CD1c-positive myeloid dendritic cell (primary cell): ENCODE measurements around the gene MAP2.

Source experiments
- DNase-seq: peaks from one replicate; pipeline ENCODE4 v3.0.0-alpha.2; 2016; ENCODE audit errors: extremely low spot score

Gene MAP2

DNA sequence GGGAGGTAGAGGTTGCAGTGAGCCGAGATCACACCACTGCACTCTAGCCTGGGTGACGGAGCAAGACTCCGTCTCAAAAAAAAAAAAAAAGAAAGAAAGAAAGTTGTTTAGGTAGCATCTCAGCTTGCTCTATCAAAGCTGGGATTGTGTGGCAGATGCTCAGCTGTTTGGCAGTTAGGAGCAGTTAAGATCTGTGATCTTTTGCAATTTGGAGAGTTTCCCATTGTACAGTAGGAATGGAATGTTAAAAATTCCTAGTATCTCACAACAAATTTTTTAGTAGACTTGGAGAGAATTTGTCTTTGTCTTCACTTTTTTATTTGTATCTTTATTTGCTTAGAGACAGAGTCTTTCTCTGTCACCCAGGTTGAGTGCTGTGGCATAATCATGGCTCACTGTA is 224.9 kb downstream of the MAP2 start:
- DNase-seq: no peak

DNA sequence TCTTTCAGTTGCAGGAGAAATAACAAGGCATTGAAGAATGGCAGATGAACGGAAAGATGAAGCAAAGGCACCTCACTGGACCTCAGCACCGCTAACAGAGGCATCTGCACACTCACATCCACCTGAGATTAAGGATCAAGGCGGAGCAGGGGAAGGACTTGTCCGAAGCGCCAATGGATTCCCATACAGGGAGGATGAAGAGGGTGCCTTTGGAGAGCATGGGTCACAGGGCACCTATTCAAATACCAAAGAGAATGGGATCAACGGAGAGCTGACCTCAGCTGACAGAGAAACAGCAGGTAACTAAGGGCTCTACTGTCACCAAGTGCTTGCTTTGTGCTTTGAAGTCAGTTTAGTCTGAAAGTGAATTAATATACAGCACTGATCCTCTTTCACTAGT is 229.3 kb downstream of the MAP2 start:
- no peak for DNase-seq

DNA sequence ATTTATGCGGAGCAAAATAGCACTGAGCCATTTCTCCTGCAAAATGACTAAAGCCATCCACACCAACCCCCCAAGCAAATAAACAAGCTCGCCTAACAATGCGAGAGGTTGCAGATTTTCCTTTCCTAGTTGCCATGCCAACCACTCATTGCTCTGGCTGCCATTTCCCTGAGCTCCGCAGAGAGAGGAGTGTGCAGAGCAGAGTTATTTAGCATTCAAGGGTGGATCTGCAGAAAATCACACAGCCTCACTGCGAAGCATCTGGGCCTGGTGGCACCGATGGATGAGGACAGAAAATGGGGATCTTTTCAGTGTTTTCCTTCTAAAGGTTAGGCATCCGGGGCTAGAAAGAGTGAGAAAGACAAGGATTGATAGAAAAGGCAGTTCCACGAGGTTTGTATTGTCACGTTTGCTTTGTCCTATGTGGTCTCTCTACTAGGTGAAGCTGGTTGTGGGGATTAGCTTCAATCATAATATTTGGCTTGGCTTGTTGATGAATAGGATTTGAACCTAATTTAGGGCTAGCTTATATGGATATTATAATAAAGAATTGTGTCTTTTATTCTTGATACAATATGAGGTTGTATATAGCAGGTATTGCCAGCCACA is 237.5 kb downstream of the MAP2 start:
- no peak for DNase-seq

DNA sequence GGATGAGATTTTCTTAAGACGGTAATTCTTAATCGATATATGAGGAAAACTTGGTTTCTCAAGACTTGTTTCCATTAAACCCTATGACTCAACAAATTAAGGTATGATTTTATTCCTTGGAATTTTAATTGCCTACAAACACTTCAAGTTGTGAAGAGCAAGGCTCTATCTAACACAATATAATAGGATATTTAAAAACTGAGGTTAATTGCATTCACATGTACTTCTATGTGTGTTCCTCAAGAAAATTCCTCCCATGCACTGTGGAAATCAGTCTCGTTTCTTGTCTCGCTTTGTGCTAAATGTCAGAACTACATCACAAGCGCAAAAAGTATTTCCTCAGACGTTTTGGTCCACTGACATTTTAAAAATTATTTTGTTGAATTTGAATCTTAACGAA is 238.2 kb downstream of the MAP2 start:
- DNase-seq: no peak

DNA sequence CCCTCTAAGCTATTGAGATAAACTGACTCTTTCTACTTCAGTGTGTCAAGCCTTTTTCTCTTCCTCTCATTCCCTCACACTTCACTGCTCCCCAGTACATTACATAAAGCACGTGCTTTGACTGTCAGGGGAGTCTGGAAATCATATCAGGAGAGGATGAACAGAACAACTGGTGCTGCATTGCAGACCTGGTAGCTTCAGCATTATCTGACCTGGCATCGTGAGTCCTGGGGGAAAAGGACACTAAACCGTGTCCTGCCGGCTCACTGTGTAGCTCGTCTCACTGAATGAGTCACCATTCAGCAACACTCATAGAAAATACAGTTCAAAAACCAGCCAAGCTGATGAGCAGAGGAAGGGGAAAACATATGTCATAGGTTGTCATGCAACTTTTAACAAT is 239.3 kb downstream of the MAP2 start:
- no peak for DNase-seq

DNA sequence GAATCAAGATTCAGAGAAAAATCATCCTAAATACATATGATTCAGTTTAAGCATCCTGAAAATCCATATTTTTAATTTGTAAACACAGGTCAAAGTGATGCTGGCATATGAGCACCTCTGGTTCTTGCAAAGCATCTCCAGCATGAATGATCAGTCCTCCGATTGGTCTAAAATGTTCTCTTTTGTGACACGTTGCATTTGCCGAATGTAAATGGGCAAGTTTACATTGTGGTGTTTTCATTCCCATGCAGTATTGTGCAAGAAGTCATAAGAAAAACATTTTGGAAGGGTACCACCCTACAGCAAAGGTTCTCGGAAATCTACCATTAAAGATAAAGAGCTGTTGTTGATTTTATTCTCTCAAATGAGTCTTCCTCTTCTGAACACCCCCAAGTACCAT is 239.8 kb downstream of the MAP2 start:
- DNase-seq: no peak

DNA sequence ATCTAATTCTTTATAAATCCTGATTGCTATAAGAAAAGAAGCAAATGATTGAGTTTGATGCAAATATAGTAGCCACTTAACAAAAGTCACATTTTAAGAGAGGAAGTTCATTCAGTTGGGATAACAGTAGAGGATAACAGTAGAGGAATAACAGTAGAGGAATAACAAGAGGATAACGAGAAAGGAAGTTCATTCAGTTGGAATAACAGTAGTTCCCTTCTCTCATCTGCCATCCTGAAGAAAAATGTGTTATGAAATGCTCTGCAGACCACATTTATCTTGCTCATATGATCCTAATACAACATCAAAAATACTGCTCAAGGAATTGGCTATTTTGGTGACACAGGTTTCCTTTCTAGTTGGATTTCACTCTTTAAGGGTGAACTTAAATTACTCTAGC is 242.4 kb downstream of the MAP2 start:
- no peak for DNase-seq

DNA sequence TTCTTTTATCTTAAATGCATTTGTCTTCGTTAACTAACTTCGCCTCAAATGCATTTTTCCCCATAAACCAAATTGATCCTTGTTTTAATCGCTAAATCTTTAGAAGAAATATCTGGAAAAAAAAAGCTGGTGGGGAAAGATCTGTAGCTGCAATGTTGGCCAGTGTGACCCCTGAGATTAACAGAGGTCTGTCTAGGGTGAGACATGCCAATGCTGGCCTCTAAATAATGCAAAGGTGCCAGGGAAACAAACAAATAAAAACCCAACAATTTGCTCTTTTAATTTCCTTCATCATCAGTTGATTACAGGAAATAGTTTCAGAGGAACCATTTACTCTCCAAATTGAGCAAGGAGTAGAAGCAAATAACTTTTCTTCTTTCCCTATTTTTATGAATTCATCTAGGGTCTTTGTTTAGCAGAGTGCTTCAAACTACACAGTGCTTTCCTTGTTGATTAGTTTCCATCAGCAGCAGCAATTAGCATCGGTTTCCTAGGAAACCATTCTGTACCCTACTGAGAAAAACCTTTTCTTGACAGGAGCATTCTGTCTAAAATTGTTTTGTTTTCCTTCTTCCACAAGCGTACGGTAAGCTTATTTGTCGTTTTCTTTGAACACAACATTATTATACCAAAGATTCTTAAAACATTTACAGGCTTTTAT is 247.3 kb downstream of the MAP2 start:
- DNase-seq: no peak

DNA sequence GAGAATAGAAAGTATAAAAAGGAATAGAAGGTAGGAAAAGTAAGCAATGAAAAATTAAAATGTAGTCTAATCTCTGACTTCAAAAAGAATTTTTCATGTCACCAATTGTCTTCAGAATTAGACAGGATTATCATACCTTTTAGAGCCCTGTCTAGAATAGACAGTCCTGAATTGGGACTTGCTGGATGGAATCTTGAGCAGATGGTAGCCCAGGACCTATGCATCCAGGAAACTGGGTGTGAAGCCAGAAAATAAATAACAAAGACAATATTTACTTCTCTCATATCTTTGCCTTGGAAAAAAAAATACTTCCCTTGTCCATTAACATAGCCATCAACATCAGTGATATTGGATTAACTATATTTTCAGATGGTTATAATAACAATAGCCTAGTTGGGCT is 250.0 kb downstream of the MAP2 start:
- DNase-seq: no peak

DNA sequence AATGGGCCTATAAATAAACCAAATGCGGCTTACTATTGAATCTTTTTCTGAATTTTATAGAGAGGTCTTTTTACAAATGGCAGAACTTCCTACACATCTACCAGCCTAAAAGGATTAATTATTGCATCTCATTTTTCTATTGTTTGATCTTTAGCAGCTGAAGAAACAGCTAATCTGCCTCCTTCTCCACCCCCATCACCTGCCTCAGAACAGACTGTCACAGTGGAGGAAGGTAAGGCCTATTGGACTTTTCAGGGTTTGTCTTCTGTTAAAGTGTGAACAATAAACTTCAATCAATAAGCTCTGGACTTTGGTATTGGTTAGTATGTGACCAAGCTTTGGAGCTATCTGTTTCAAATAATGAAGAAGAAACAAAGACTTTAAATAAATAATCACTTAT is 256.7 kb downstream of the MAP2 start:
- DNase-seq: no peak

DNA sequence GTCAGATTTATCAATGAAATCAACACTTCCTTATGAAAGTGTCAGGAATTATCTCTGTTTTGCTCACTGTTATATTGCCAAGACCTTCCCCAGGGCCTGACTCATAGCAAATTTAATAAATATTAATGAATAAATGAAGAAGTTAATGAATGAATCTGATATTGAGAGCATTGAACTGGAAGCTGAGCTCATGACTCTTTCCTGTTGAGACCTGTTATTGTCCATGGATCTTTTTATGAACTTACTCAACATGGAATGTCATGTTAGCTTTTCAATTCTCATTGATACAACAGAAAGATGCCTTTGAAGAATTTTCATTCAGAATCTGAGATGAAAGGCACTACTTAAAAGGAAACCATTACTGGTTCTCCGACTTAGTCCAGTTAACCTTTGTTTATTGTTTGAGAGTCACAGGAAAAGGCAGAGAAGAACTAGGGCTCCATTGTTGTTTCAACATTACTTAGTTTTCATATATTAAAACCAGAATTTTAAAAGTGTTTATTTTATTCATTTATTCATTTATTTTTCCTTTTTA is 257.4 kb downstream of the MAP2 start:
- no peak for DNase-seq

DNA sequence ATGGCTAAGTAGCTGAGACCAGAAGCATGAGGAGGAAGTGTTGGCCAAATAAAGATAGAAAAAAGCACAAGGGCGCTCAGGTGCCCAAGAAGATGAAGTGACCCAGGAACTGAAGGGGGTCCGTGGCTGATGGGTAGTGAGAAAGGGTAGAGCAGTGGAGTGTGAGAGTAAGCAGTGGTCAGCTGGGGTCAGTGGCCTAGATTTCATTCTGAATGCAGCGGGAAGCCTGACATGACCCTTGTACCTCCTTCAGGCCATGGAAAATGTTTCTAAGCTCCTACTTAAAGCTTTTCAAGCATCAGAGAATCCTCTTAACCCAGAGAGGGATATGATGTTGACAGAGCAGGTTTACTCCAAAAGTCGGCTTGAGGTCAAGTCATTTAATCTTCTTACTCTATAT is 258.8 kb downstream of the MAP2 start:
- no peak for DNase-seq

DNA sequence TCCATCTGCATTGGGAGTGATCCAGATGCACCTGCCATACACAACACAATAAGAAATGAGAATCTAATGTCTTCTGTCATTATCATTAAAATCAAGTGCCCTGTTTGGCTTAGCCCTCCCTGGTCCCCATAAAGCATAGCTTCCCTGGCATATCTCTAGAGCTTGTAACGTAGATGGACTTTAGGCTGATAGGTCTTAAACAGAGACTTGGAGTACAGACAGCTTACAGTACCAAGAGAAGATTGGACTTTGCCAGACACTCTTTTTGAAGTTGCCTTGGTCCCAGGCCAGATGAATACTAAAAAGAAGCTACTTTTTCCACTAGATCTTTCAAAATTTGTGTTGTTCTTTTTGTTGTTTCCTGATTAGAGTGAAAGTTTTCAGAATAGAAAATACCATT is 261.5 kb downstream of the MAP2 start:
- DNase-seq: no peak

DNA sequence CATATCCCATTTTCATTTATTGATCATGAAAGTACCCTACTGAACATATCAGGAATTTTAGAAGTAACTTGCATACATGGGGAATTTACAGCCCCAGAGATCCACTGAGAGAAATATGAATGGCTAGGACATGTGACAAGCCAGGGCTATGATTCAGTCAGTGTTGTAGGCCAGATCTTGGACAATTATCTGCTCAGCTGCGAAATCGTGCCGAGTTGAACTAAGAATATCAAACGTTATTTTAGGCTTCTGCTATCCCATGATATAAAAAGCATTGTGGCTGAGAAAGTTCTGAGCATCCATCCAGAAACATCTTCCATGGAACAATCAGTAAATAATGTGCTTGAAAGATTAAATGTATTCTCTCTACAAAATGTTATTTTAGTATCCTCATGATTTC is 262.1 kb downstream of the MAP2 start:
- DNase-seq: no peak

DNA sequence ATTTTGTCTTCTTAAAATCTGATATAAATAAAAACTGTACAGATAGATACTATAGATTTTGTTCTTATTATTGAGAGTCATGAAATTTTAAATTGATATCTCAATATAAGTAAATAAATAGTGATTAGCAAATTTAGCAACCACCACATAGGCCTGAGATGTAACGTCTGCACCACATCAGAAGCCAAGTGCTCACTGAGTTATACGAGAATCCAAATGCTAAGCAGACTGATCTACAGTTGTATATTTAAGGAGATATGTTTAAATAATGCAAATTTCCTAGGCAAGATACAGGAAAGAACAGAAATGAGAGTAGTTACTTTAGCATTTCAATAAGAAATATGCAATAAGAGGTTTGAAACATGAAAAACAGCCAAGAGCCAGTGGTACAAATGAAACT is 262.6 kb downstream of the MAP2 start:
- no peak for DNase-seq

DNA sequence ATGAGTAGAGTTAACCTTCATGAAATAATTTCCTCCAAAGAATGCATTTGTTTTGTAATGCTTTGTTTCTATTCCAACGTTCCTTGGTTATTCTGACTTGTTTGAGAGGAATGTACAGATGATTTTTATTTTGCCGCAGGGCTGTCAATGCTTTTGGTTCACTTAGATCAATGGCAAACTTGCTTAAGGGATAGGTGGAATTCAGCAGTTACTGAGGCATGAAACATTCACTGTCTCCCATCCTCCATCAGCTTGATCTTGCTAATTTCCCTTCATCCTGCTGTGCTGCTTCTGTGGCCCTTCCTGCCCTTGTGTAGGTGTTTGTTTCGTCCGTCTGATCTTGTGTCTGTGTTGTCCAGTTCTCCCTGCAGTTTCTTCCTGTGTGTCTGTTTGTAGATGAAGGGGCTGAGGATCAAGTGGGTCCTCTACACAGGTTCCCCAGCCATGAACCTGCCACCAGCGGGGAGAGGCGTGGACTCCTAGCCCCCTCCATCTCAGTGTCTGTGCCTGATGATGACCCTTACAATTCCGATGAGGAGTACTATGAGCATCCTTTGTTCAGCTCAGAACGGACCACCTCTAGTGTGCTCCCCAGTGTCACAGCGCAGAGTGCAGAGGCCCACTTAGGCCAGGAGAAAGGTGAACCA is 263.6 kb downstream of the MAP2 start:
- no peak for DNase-seq

DNA sequence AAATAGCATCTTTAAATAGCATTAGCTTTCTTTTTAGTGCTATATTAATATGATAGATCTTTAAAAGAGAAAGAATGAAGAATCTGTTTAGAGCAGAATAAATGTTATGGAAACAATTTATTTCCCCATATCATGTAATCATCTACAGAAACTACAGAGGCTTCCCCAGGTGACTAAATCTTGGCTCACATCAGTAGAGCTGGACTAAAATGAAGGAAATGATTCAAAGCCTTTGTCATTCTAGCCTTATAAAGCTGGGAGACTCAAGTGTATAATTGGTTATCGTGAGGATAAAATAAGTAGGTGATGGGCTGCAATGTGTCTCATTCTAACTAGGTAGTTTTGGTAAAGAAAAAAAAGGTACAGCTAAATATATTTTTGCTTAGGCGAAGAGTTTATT is 264.5 kb downstream of the MAP2 start:
- no peak for DNase-seq

DNA sequence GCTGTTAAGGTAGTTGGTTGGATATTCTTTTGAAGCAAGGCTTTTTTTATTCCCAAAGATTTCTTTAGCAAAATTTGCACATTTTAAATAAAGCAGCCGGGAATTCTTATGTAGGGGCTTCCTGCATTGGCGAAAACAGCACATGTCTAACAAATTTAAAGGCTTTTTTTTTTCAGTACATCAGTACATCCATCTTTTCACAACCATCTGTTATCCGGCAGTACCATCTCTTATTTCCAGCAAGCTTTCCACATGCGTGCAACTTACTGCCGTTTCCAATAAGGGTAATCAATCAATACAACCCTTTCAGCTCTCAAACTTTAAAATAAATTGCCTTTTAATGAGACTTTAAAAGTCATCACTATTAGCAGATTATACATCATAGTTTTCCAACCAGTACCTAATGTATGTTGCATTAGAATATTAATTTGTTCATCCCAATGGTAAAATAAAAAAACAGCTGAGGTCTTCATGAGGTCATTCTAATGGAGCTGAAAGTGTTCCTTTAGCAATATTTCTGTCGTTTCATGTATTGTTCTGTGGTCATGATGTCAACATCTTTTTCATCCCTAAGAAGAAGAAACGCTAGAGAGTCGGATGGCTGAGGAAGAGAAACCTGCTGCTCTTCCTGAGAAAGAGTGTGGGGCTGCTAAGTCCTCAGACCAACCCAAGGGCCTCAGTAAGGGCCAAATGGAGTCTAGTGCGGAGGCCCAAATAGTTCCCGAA is 266.3 kb downstream of the MAP2 start:
- DNase-seq: no peak

DNA sequence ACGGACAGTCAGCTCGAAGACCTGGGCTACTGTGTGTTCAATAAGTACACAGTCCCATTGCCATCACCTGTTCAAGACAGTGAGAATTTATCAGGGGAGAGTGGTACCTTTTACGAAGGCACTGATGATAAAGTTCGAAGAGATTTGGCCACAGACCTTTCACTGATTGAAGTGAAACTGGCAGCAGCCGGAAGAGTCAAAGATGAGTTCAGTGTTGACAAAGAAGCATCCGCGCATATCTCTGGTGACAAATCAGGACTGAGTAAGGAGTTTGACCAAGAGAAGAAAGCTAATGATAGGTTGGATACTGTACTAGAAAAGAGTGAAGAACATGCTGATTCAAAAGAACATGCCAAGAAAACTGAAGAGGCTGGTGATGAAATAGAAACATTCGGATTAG is 270.9 kb downstream of the MAP2 start:
- DNase-seq: no peak

DNA sequence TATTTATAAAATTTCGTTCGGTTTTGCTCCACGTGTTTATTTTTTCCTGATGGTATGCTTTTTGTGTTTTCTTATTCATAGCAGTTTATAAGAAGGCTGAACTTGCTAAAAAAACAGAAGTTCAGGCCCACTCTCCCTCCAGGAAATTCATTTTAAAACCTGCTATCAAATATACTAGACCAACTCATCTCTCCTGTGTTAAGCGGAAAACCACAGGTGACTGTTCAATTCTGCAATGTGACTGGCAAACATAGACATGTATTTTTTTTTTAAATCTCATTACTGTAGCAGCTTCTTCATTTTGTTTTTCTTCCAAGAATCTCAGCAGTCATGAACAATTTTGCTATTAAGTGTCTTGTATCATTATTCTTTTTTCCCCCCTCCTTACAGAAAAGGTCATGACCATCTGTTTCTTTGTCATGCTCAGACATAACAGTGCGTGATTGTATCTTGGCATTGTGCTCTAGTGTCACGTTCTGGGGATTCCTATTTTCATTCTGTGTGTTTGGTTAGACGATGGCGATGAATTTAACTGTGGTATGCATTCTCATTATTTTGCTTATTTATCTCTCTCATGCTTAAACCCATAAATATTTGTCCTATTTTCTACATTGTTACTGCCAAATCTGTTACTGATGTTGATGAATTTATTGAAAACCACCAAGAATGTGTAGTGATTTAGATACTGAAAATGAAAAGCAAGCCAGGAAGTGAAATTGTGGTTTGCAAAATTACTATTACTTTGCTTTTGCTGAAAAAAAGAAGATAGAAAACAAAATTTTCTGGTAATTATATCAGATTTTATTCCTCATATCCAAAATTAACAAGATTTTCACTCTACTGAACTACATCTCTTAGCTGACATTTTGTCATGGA is 273.2 kb downstream of the MAP2 start:
- DNase-seq: no peak

DNA sequence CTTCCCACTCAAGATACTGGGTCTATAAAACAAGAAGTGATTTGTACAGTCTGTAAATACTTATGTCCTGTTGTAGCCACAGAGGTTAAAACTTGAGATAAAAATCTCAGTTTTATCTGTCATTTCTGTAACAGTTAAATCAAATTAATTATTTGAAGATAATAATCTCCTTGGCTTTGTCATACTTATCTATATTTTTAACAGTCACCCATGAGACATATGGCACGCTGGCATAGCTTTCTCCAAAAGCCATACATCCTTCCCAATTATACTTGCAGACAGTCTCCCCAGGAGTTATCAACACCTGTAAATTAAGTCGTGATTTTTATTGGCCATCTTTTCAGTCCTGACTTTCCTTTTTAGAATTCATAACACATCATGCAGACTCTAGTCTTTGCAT is 278.9 kb downstream of the MAP2 start:
- no peak for DNase-seq

DNA sequence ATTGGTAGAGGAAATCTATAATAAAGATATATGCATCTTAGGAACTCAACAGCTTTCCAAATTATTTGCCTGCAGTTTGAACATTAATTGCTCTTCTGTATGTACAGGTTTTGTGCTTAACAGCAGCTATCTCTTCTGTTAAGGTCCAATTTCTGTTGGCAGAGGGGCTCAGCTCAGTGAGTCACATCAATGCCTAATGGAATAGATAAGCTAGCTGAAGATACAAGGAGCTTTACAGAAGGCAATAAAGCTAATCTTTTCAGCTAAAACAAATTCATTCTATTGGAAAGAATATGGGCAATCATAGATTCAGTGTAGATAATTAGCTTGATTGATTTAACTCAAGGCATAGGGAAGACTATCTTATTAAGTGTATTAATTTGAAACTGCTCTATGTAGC is 289.4 kb downstream of the MAP2 start:
- no peak for DNase-seq
